ENCODE measurements around the gene BICD2.

Gene BICD2

DNA sequence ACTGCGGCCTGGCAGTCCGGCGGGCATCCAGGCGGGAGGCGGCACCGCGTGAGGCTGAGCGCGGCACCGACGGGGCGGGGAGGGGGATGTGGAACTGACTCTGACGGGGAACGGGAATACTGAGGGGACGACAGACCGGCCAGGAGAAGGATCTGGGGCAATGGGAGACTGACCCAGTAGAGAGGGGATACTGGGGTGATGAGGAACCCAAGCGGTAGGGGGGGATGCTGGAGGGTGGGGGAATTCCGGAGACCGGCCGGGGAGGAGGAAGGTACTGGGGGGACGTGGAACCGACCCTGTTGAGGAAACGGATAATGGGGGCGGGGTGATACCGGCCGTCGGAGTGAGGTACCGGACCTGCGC, 95.1 kb downstream of the BICD2 start:
- no peak for DNase-seq (ENCODE audit: low spot score)

DNA sequence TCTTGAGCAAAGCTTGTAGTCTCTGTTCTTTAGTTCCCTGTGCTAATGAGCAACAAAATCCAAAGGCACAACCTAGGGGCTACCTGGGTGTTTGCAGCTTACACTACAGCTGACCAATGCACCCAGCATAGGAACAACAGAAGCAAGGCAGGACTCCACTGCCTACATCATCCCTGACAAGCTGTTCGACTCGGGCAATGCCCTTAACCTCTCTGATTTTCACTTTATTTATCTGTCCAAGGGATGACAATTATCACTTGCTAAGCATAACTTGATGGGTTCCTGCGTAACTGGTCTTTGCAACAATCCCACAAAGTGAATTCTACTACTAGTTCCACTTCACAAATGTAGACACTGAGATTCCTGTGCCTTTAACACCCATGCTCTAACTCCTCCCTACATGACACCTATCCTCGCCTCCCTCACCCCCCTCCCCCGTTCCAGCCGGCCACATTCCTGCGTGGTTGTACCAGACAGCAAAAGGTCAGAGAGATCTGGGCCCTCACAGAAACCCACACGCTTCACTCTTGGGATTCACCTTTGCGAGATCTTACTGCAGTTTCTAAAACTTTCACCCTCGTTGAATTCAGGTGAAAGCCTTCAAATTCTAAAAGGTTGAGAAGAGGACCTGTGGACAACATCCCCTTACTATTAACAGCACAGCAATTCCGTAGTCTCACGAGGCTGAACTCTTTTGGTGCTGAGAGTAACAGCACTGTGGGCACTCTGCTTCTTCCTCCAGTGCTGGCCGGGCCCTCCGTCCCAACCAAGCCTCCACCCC, 95.7 kb downstream of the BICD2 start:
- no peak for DNase-seq (ENCODE audit: low spot score)

DNA sequence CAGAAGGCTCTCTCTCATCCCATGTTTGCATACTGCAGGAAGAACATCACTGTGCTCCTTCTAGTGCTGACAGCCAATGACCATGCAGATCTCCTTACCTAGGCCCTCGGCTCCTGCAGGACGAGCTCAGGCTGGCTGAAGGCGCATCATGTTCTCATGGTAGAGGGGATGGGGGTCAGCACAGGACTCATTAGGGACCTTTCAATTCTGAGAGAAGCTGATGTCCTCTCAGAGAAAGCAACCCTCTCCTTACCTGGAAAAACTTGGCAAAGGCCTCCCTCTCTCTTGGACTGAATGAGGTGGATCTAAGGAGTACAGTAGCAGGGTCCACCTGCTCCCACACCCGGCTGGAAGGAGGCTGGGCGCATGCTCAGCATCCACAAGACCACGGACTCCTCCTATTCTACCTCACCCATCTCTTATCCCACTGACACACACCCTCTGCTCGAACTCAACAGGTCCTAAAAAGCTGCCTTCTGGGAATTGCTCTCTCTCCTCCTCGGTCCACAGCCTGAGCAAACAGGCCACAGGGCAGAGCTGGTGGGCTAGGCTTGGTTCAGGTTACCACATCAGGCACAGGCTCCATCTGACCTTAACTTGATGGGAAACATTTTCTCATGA, 97.6 kb downstream of the BICD2 start:
- DNase-seq (ENCODE audit: low spot score): no peak

DNA sequence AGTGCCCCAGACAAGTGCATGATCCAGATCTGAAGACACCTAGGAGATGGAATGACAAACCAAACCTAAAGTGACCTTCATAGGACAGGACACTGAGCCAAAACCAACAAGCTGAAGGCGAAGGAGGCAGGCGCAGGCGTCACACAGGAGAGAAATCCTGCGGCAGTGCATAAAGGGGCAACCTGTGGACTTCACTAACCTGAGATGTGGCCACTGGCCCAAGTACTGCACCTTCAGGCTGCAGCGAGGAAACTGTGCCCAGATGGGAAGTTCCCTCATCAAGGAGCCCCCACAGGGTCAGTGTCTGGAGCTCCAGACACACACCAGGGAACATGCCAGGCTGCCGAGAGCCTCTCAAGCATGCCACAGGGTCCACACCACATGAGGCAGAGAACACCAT, 98.4 kb downstream of the BICD2 start:
- no peak for DNase-seq (ENCODE audit: low spot score)

DNA sequence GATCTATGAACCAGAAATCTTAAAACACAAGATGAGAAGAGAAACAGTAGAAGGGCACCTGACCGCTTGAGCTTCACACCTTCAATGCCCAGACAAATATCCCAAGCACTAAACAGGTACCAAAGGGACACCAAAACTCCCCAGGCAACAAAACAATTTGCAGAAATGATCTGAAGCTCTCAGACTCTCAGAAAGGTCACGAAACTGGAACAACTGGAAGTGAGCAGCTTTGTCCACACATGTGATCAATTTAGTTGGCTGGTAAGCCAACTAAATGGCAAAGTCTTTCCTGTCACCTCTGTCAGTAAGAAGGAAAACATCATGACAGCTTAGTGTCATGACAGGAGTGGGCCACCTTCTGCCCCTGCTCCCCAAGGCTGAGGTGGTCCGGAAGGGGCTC, 98.8 kb downstream of the BICD2 start:
- DNase-seq (ENCODE audit: low spot score): no peak

DNA sequence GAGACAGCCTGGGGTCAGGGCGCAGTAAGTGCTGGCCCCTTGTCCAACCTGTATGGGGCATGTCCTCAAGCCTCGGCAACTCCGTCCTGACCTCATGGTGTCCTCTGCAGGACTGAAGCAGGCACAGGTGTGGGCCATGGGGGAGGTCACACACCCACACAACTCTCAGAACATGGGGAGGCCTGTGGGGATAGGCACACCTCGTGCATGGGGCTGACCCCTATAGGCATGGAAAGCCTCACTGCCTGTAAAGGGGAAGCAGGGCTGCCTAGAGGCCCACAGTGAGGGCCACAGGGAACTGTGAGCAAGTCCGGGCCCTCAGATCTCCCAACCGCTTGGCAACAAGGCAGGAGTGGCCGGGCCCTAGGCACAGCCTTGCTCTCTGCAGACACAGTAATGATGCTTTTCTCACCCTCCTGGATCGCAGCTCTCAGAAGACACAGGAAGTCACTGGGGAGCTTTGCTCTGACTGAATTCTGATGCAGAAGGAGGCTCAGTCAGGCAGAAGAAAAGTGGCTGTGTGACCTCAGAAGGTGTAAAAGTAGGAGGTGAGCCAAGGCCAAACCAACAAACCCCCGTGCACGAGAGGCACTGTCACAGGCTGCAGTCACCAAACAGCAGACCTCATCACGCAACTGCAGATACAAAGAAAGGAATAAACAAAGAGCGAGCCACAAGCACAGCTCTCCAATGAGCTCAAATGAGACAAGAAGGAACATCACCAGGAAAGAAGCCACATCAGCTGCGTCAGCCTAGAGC, 100.1 kb downstream of the BICD2 start:
- no peak for DNase-seq (ENCODE audit: low spot score)

DNA sequence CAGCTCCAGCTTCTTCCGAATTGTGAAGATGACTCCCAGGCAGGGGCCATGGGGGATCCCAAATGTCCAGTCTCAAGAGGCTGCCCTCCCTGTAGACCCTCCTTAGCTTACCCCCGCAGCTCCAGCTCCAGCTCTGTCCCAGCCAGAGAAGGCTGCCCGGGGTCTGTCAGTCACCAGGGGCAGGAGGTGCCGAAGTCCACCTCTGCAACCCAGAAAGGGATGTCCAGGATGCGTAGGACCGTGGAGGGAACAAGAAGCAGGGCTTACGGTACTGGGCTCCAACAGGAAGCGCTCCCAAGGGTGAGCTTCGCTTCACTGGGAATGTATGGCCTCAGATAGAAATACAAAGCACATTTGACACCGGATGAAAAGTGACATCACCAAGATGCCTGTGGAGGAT, 100.7 kb downstream of the BICD2 start:
- DNase-seq (ENCODE audit: low spot score): no peak

DNA sequence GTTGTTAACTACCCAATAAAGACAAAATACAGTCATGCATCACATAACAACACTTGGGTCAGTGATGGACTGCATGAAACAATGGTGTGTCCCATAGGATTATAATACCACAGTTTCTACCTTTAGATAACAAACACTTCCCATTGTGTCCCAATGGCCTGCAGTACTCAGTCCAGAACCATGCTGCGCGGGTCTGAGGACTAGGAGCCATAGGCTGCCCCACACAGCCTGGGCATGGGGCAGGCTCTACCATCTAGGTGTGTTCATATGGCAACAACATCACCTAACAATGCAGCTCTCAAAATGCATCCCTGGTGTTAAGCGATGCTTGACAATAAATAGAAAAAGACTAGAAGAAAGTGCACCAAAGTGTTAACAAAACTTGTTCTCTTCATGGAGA, 101.5 kb downstream of the BICD2 start:
- DNase-seq (ENCODE audit: low spot score): no peak

DNA sequence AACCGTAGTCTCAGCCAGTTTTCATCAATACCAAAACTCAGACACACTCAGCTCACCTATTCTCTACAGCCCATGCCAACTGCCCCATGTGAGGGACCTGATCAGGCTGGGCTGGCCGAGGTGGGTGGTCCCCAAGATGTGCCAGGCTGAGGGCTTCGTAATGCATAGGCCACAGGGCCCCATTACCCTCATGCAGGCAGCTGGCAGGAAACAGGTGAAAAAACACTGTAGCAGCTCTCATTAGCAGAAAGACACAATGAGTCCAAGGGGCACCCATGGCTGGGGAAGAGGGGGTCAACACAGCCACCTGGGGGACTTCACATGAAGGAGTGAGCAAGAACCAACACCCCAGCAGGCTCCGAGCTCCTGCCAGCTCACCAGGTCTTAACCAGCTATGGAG, 102.9 kb downstream of the BICD2 start:
- no peak for DNase-seq (ENCODE audit: low spot score)
